Measurements from ENCODE around the gene TAS2R8. TPM values are rescaled to one million over a fixed set of nuclear protein-coding genes. Genes with fewer than 3 reads are reported as not detected.

Gene TAS2R8
- total RNA-seq, 1 experiment from 2014 or later = not detected

- in situ Hi-C loops (cut with HindIII; ENCODE audit: low sequenced_read_pairs) = no loop called here
- DNase-seq (ENCODE audit: low spot score) = no peak
These were observed 47.4 kb downstream of the TAS2R8 start for GRCh38 chr12:10759657-10760056.

- in situ Hi-C loops (cut with HindIII; ENCODE audit: low sequenced_read_pairs) = no loop called here
- DNase-seq (ENCODE audit: low spot score) = no peak
These were observed 50.9 kb downstream of the TAS2R8 start for GRCh38 chr12:10756194-10756593.

Other genes starting within 250 kb of the TAS2R8 start
- 28.7 and 31.3 TPM in 2 replicates for gene MAGOHB, start 193.7 kb downstream of the TAS2R8 start, total RNA-seq (2014; rRNA removed; shearing (Covaris generic))
- not detected in 2 replicates for gene STYK1, start 133.2 kb downstream of the TAS2R8 start, total RNA-seq (2014; rRNA removed; shearing (Covaris generic))
- 138 and 218 TPM in 2 replicates for gene YBX3, start 84.0 kb downstream of the TAS2R8 start, total RNA-seq (2014; rRNA removed; shearing (Covaris generic))
- gene TAS2R7, start 4.7 kb downstream of the TAS2R8 start, total RNA-seq (2014; rRNA removed; shearing (Covaris generic)) = not detected in 2 replicates
- gene TAS2R9, start 2.9 kb upstream of the TAS2R8 start, total RNA-seq (2014; rRNA removed; shearing (Covaris generic)) = not detected in 2 replicates
- gene TAS2R10, start 19.1 kb upstream of the TAS2R8 start, total RNA-seq (2014; rRNA removed; shearing (Covaris generic)) = 0.37 TPM in 1 of 2 replicates, not detected in the other
- 9.2 TPM in 1 of 2 replicates, not detected in the other for gene PRR4, start 42.2 kb upstream of the TAS2R8 start, total RNA-seq (2014; rRNA removed; shearing (Covaris generic))
- 1.8 and 4.1 TPM in 2 replicates for gene PRH1, start 77.0 kb upstream of the TAS2R8 start, total RNA-seq (2014; rRNA removed; shearing (Covaris generic))
- not detected in 2 replicates for gene TAS2R13, start 102.3 kb upstream of the TAS2R8 start, total RNA-seq (2014; rRNA removed; shearing (Covaris generic))
- not detected in 2 replicates for gene PRH2, start 122.0 kb upstream of the TAS2R8 start, total RNA-seq (2014; rRNA removed; shearing (Covaris generic))
- 0.12 and 3.0 TPM in 2 replicates for gene TAS2R14, start 132.0 kb upstream of the TAS2R8 start, total RNA-seq (2014; rRNA removed; shearing (Covaris generic))
- not detected in 2 replicates for gene TAS2R50, start 179.6 kb upstream of the TAS2R8 start, total RNA-seq (2014; rRNA removed; shearing (Covaris generic))
- 0.12 and 0.61 TPM in 2 replicates for gene TAS2R20, start 191.0 kb upstream of the TAS2R8 start, total RNA-seq (2014; rRNA removed; shearing (Covaris generic))
- not detected in 2 replicates for gene TAS2R19, start 215.3 kb upstream of the TAS2R8 start, total RNA-seq (2014; rRNA removed; shearing (Covaris generic))
- 0.14 and 0.43 TPM in 2 replicates for gene TAS2R31, start 224.1 kb upstream of the TAS2R8 start, total RNA-seq (2014; rRNA removed; shearing (Covaris generic))